Spinal cord (tissue), 10 donors: ENCODE data around the gene SUGP1. TPM values are rescaled to one million over a fixed set of nuclear protein-coding genes. Genes with fewer than 3 reads are reported as not detected.

Experiments used
- DNase-seq, 6 donors: peaks; one replicate each; pipeline versions ENCODE4 v3.0.0 to v3.0.0-alpha.2; 2013 to 2015; ENCODE audit warnings: low spot score in 6 of 6, low read depth in 4 of 6
- H3K27ac ChIP-seq: one replicate; pipeline ENCODE4 v1.5.1; 2013; ENCODE audit warnings: low read depth, low read length, control low read depth
- H3K27me3 ChIP-seq: one replicate; pipeline ENCODE4 v1.6.1; 2013; ENCODE audit warnings: low read length; ENCODE audit not compliant: control insufficient read depth, insufficient read depth
- H3K36me3 ChIP-seq: one replicate; pipeline ENCODE4 v1.6.1; 2013; ENCODE audit warnings: low read length; ENCODE audit not compliant: control insufficient read depth, insufficient read depth
- H3K4me1 ChIP-seq: one replicate; pipeline ENCODE4 v1.6.1; 2013; ENCODE audit warnings: low read length; ENCODE audit not compliant: control insufficient read depth, insufficient read depth
- H3K4me3 ChIP-seq: one replicate; pipeline ENCODE4 v1.5.1; 2013; ENCODE audit warnings: low read depth, low read length, control low read depth
- H3K9me3 ChIP-seq: one replicate; pipeline ENCODE4 v1.6.1; 2013; ENCODE audit warnings: low read length; ENCODE audit not compliant: control insufficient read depth, insufficient read depth
- WGBS: methylation state at CpG from one replicate; pipeline ENCODE4 v1.1.5; 2013; ENCODE audit warnings: missing lambda C conversion rate; ENCODE audit not compliant: insufficient coverage; 5-methylcytosine and 5-hydroxymethylcytosine counted together
- polyA plus RNA-seq, 2 donors: library from polyadenylated mRNA; unstranded; fragments of 120-200 nt; gene quantifications; one replicate each; pipeline ENCODE4 v1.2.1, GENCODE V29; 2013; ENCODE audit not compliant: insufficient read length in 2 of 2
- total RNA-seq, 2 donors: library from RNA; depleted of rRNA in 1 of 2; stranded (reverse); fragments of 120-200 nt in 1 of 2; fragments of >200 nt in 1 of 2; gene quantifications; one replicate each; pipeline versions ENCODE4 v1.2.3 to v1.2.4, GENCODE V29; 2013 to 2014
- donor health status: healthy.

Gene SUGP1
- total and polyA plus RNA-seq, 4 donors: 35.5 to 62.3 (median 50.8) TPM

- no peak for DNase-seq
- peaks cover 93% of the 10 kb centered on the region for H3K36me3 ChIP-seq
- H3K4me3 ChIP-seq: no peak overlapping the region
- H3K9me3 ChIP-seq: no peaks in the 10 kb centered on the region
- peaks cover 14% of the 10 kb centered on the region for H3K4me1 ChIP-seq
- WGBS: 96% methylated on average over 9 of the region's 9 CpGs
- H3K27me3 ChIP-seq: no peaks in the 10 kb centered on the region
- H3K27ac ChIP-seq: no peak overlapping the region
Observed at GRCh38 chr19:19306191-19306590, 14.1 kb downstream of the SUGP1 start.

GRCh38 chr19:19305696-19306095 lies 14.6 kb downstream of the SUGP1 start:
- WGBS: 96% methylated on average over 16 of the region's 16 CpGs
- Histone ChIP-seq H3K27me3 (no peaks in the 10 kb centered on the region), H3K4me3 (no peak overlapping the region), H3K4me1 (peaks cover 14% of the 10 kb centered on the region), H3K9me3 (no peaks in the 10 kb centered on the region), H3K27ac (no peak overlapping the region), H3K36me3 (peaks cover 94% of the 10 kb centered on the region)
- no peak for DNase-seq

GRCh38 chr19:19305066-19305465 lies 15.2 kb downstream of the SUGP1 start:
- H3K27me3 ChIP-seq: no peaks in the 10 kb centered on the region
- H3K36me3 ChIP-seq: peaks cover 94% of the 10 kb centered on the region
- DNase-seq: no peak
- H3K4me3 ChIP-seq: no peak overlapping the region
- H3K9me3 ChIP-seq: no peaks in the 10 kb centered on the region
- peaks cover 14% of the 10 kb centered on the region for H3K4me1 ChIP-seq
- no peak overlapping the region for H3K27ac ChIP-seq
- 86% methylated on average over 10 of the region's 10 CpGs for WGBS

GRCh38 chr19:19304186-19304965 lies 15.9 kb downstream of the SUGP1 start:
- Histone ChIP-seq H3K27ac (no peak overlapping the region), H3K9me3 (no peaks in the 10 kb centered on the region), H3K27me3 (no peaks in the 10 kb centered on the region), H3K36me3 (peaks cover 92% of the 10 kb centered on the region), H3K4me1 (peaks cover 14% of the 10 kb centered on the region), H3K4me3 (no peak overlapping the region)
- 57% methylated on average over 11 of the region's 14 CpGs for WGBS
- peak in 3 of 6 donors; percentile 23 to 79 (median 75) for DNase-seq

- Histone ChIP-seq H3K4me3 (no peak overlapping the region), H3K27me3 (no peaks in the 10 kb centered on the region), H3K36me3 (peaks cover 88% of the 10 kb centered on the region), H3K4me1 (peaks cover 14% of the 10 kb centered on the region), H3K9me3 (no peaks in the 10 kb centered on the region), H3K27ac (no peak overlapping the region)
- 94% methylated on average over 8 of the region's 14 CpGs for WGBS
- peak in 1 of 6 donors; percentile 70 for DNase-seq
Observed at GRCh38 chr19:19303411-19303810, 16.9 kb downstream of the SUGP1 start.

GRCh38 chr19:19300613-19301012 lies 19.7 kb downstream of the SUGP1 start:
- WGBS: 96% methylated on average over 12 of the region's 12 CpGs
- H3K9me3 ChIP-seq: no peaks in the 10 kb centered on the region
- no peak overlapping the region for H3K4me3 ChIP-seq
- no peak overlapping the region for H3K27ac ChIP-seq
- H3K27me3 ChIP-seq: no peaks in the 10 kb centered on the region
- DNase-seq: no peak
- peaks cover 88% of the 10 kb centered on the region for H3K36me3 ChIP-seq
- peaks cover 14% of the 10 kb centered on the region for H3K4me1 ChIP-seq

- H3K9me3 ChIP-seq: no peaks in the 10 kb centered on the region
- no peak overlapping the region for H3K4me3 ChIP-seq
- DNase-seq: no peak
- 75% methylated on average over 5 of the region's 9 CpGs for WGBS
- H3K27ac ChIP-seq: no peak overlapping the region
- no peaks in the 10 kb centered on the region for H3K4me1 ChIP-seq
- no peaks in the 10 kb centered on the region for H3K27me3 ChIP-seq
- peaks cover 89% of the 10 kb centered on the region for H3K36me3 ChIP-seq
Observed at GRCh38 chr19:19297759-19298158, 22.6 kb downstream of the SUGP1 start.

- Histone ChIP-seq H3K36me3 (peaks cover 89% of the 10 kb centered on the region), H3K4me3 (no peak overlapping the region), H3K9me3 (no peaks in the 10 kb centered on the region), H3K4me1 (no peaks in the 10 kb centered on the region), H3K27me3 (no peaks in the 10 kb centered on the region), H3K27ac (no peak overlapping the region)
- no peak for DNase-seq
- 95% methylated on average over 15 of the region's 19 CpGs for WGBS
Observed at GRCh38 chr19:19296953-19297689, 23.2 kb downstream of the SUGP1 start.

- no peaks in the 10 kb centered on the region for H3K9me3 ChIP-seq
- DNase-seq: no peak
- H3K4me1 ChIP-seq: no peaks in the 10 kb centered on the region
- peaks cover 82% of the 10 kb centered on the region for H3K36me3 ChIP-seq
- 92% methylated on average over 1 of the region's 4 CpGs for WGBS
- no peaks in the 10 kb centered on the region for H3K27me3 ChIP-seq
- H3K4me3 ChIP-seq: no peak overlapping the region
- no peak overlapping the region for H3K27ac ChIP-seq
Observed at GRCh38 chr19:19294914-19295313, 25.4 kb downstream of the SUGP1 start.

- WGBS: 100% methylated on average over 1 of the region's 5 CpGs
- H3K36me3 ChIP-seq: peaks cover 82% of the 10 kb centered on the region
Observed at GRCh38 chr19:19292607-19293006, 27.7 kb downstream of the SUGP1 start.

More at GRCh38 chr19:19292607-19293006, 27.7 kb downstream of the SUGP1 start:
- DNase-seq: no peak
- no peak overlapping the region for H3K4me3 ChIP-seq
- no peaks in the 10 kb centered on the region for H3K27me3 ChIP-seq
- no peaks in the 10 kb centered on the region for H3K9me3 ChIP-seq
- H3K27ac ChIP-seq: no peak overlapping the region
- no peaks in the 10 kb centered on the region for H3K4me1 ChIP-seq
